GM19455 (cell line): ENCODE measurements around the gene DDX6.

Experiments
- ATAC-seq: cut with Tn5 transposase; IDR thresholded peaks from one replicate; pipeline ENCODE4 v1.9.1; 2021; ENCODE audit not compliant: unreplicated experiment

DDX6 gene

GRCh38 chr11:118705111-118705741 is 85.7 kb downstream of the DDX6 start:
- no peak for ATAC-seq

GRCh38 chr11:118703563-118704106 is 87.3 kb downstream of the DDX6 start:
- no peak for ATAC-seq

DNA sequence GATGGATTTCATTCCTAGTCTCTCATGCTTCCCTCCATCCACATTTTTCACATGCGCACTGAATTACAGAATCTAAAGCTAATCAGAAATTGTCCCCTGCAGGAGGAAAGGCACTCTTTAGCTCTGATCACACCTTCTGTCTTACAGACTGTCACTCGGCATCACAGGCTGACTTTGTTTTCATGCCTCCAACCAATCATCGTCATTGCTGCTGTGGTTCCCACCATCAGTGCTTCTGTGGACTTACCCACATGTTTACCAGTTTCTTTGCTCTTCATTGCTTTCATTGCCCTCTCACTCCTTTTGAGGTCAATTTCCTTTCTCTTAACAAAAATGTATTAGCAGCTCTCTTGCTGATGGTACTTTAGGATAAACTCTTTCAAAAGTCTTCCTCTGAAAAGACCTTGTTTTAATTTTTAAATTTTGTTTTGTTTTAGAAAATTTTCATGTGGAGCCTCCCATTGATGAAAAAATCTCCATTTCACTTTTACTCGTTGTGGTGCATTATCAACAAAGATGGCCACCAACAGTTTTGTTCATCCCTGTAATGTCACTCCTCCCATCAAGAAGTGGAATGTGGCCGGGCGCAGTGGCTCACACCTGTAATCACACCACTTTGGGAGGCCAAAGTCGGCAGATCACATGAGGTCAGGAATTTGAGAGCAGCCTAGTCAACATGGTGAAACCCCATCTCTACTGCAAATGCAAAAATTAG is 91.3 kb downstream of the DDX6 start:
- ATAC-seq: no peak
